Progenitor cell of endocrine pancreas (in vitro differentiated cells): Measurements from ENCODE around the gene DAND5. TPM values are rescaled to one million over a fixed set of nuclear protein-coding genes. Genes with fewer than 3 reads are reported as not detected.
"Not testable (repeated sequence)": the region's sequence is repeated elsewhere in the genome, so short reads cannot be mapped to it uniquely, and the experiment has no call there.

Experiments used
- DNase-seq: peaks from one replicate; pipeline ENCODE4 v3.0.0; 2021; ENCODE audit warnings: low spot score; ENCODE audit not compliant: unreplicated experiment
- H3K27ac Mint-ChIP-seq: 2 replicates; pipeline ENCODE4 v1.8.0; 2021; ENCODE audit warnings: mild to moderate bottlenecking, moderate library complexity, mixed read lengths
- H3K27me3 Mint-ChIP-seq: 2 replicates; pipeline ENCODE4 v1.8.0; 2021; ENCODE audit warnings: mixed read lengths
- H3K36me3 Mint-ChIP-seq: 2 replicates; pipeline ENCODE4 v1.8.0; 2022; ENCODE audit warnings: mixed read lengths; ENCODE audit not compliant: insufficient read depth
- H3K4me1 Mint-ChIP-seq: 2 replicates; pipeline ENCODE4 v1.8.0; 2021; ENCODE audit warnings: low read depth, mixed read lengths
- H3K4me3 Mint-ChIP-seq: 2 replicates; pipeline ENCODE4 v1.8.0; 2021; ENCODE audit warnings: low read depth, mild to moderate bottlenecking, moderate library complexity, mixed read lengths
- H3K9me3 Mint-ChIP-seq: 2 replicates; pipeline ENCODE4 v1.8.0; 2021; ENCODE audit warnings: low read depth, mixed read lengths
- CTCF ChIP-seq: fragments of 200-600 bp; sonication (generic); IDR thresholded peaks from one replicate; pipeline ENCODE4 v1.5.0; 2021; ENCODE audit warnings: antibody characterized with exemption, mild to moderate bottlenecking; ENCODE audit not compliant: unreplicated experiment
- total RNA-seq: library from RNA; stranded (reverse); gene quantifications from 2 replicates; pipeline ENCODE4 v1.2.1, GENCODE V29; 2021

The DAND5 gene
- total RNA-seq, 1 donor from 2014 or later = not detected

GRCh38 chr19:12975221-12975741 lies 5.9 kb downstream of the DAND5 start:
- Mint-ChIP-seq H3K27me3 (peaks cover 27% of the 10 kb centered on the region), H3K4me1 (no peaks in the 10 kb centered on the region), H3K27ac (no peak overlapping the region), H3K4me3 (no peak overlapping the region), H3K9me3 (no peaks in the 10 kb centered on the region), H3K36me3 (no peaks in the 10 kb centered on the region)
- TF ChIP-seq CTCF = no peak
- DNase-seq = no peak

- peaks cover 24% of the 10 kb centered on the region for H3K27me3 Mint-ChIP-seq
- not testable (repeated sequence) for H3K4me3 Mint-ChIP-seq, H3K27ac Mint-ChIP-seq, H3K4me1 Mint-ChIP-seq, DNase-seq, H3K9me3 Mint-ChIP-seq, H3K36me3 Mint-ChIP-seq
These were observed 6.7 kb downstream of the DAND5 start for GRCh38 chr19:12976109-12976508.

GRCh38 chr19:12979974-12980373 lies 10.6 kb downstream of the DAND5 start:
- TF ChIP-seq CTCF = no peak
- no peaks in the 10 kb centered on the region for H3K9me3 Mint-ChIP-seq
- no peak for DNase-seq
- H3K36me3 Mint-ChIP-seq = no peaks in the 10 kb centered on the region
- H3K27me3 Mint-ChIP-seq = peaks cover 23% of the 10 kb centered on the region
- H3K4me3 Mint-ChIP-seq = no peak overlapping the region
- H3K4me1 Mint-ChIP-seq = no peaks in the 10 kb centered on the region
- H3K27ac Mint-ChIP-seq = no peak overlapping the region

GRCh38 chr19:12982648-12983047 lies 13.3 kb downstream of the DAND5 start:
- no peak for TF ChIP-seq CTCF
- H3K27ac Mint-ChIP-seq = no peak overlapping the region

GRCh38 chr19:12983091-12983490 lies 13.7 kb downstream of the DAND5 start:
- Mint-ChIP-seq H3K9me3 (no peaks in the 10 kb centered on the region), H3K4me3 (no peak overlapping the region), H3K4me1 (no peaks in the 10 kb centered on the region), H3K36me3 (no peaks in the 10 kb centered on the region), H3K27me3 (peaks cover 38% of the 10 kb centered on the region), H3K27ac (no peak overlapping the region)
- no peak for TF ChIP-seq CTCF
- DNase-seq = no peak

More at GRCh38 chr19:12982648-12983047, 13.3 kb downstream of the DAND5 start:
- H3K27me3 Mint-ChIP-seq = peaks cover 41% of the 10 kb centered on the region
- DNase-seq = no peak
- H3K4me1 Mint-ChIP-seq = no peaks in the 10 kb centered on the region
- H3K4me3 Mint-ChIP-seq = no peak overlapping the region
- no peaks in the 10 kb centered on the region for H3K9me3 Mint-ChIP-seq
- no peaks in the 10 kb centered on the region for H3K36me3 Mint-ChIP-seq

- TF ChIP-seq CTCF = peak; percentile 92
- H3K9me3 Mint-ChIP-seq = no peaks in the 10 kb centered on the region
- H3K36me3 Mint-ChIP-seq = no peaks in the 10 kb centered on the region
- H3K4me3 Mint-ChIP-seq = no peak overlapping the region
- H3K4me1 Mint-ChIP-seq = no peaks in the 10 kb centered on the region
- H3K27ac Mint-ChIP-seq = no peak overlapping the region
- H3K27me3 Mint-ChIP-seq = peaks cover 37% of the 10 kb centered on the region
- peak; percentile 73 for DNase-seq
These were observed 14.3 kb downstream of the DAND5 start for GRCh38 chr19:12983542-12984142.
